Breast epithelium (tissue), 3 donors: ENCODE results near the gene ZNF695.

Source experiments
- CTCF ChIP-seq, 3 donors: fragments of 450-650 bp; IDR thresholded peaks; one replicate each; pipeline ENCODE4 v1.5.1; 2016 to 2017; ENCODE audit warnings: antibody characterized with exemption in 3 of 3, mild to moderate bottlenecking in 3 of 3, moderate library complexity in 3 of 3
- POLR2A ChIP-seq: fragments of 450-650 bp; IDR thresholded peaks from one replicate; pipeline ENCODE4 v1.6.1; 2016; ENCODE audit warnings: antibody characterized with exemption, mild to moderate bottlenecking, moderate library complexity
- POLR2AphosphoS5 ChIP-seq, 3 donors: sonication (generic); formaldehyde crosslinking; IDR thresholded peaks; one replicate each; pipeline ENCODE4 v1.6.1; 2017; ENCODE audit warnings: antibody characterized with exemption in 3 of 3

- TF ChIP-seq CTCF (IDR thresholded peaks at IDR 0.05) (no peak), POLR2A (no peak), POLR2AphosphoS5 (IDR thresholded peaks at IDR 0.05) (no peak)
Observed at GRCh38 chr1:246987083-246987690, 20.7 kb downstream of the ZNF695 start.
